ENCODE data around the gene ABL1.

ABL1 gene

GRCh38 chr9:130854092-130854491, 19.0 kb downstream of the ABL1 start:
- DNase-seq: no peak

GRCh38 chr9:130854835-130855234, 19.8 kb downstream of the ABL1 start:
- no peak for DNase-seq

GRCh38 chr9:130856474-130856873, 21.4 kb downstream of the ABL1 start:
- no peak for DNase-seq

- no peak for DNase-seq
Measured at GRCh38 chr9:130857864-130858738, 23.0 kb downstream of the ABL1 start.

- no peak for DNase-seq
Measured at GRCh38 chr9:130858739-130859705, 24.0 kb downstream of the ABL1 start.

GRCh38 chr9:130860458-130861316, 25.6 kb downstream of the ABL1 start:
- no peak for DNase-seq

- DNase-seq: no peak
Measured at GRCh38 chr9:130861372-130862180, 26.5 kb downstream of the ABL1 start.

- no peak for DNase-seq
Measured at GRCh38 chr9:130862217-130862616, 27.2 kb downstream of the ABL1 start.

- DNase-seq: no peak
Measured at GRCh38 chr9:130862747-130863146, 27.7 kb downstream of the ABL1 start.

GRCh38 chr9:130864541-130864940, 29.5 kb downstream of the ABL1 start:
- DNase-seq: no peak

- no peak for DNase-seq
Measured at GRCh38 chr9:130865921-130866320, 30.9 kb downstream of the ABL1 start.

- DNase-seq: peak; percentile 59
Measured at GRCh38 chr9:130866474-130866965, 31.5 kb downstream of the ABL1 start.

GRCh38 chr9:130867556-130867955, 32.5 kb downstream of the ABL1 start:
- no peak for DNase-seq

- no peak for DNase-seq
Measured at GRCh38 chr9:130868230-130868629, 33.2 kb downstream of the ABL1 start.

- DNase-seq: no peak
Measured at GRCh38 chr9:130869250-130869649, 34.2 kb downstream of the ABL1 start.

- no peak for DNase-seq
Measured at GRCh38 chr9:130870491-130871381, 35.7 kb downstream of the ABL1 start.

- no peak for DNase-seq
Measured at GRCh38 chr9:130871395-130872062, 36.5 kb downstream of the ABL1 start.

- DNase-seq: no peak
Measured at GRCh38 chr9:130872093-130872492, 37.0 kb downstream of the ABL1 start.

- DNase-seq: no peak
Measured at GRCh38 chr9:130872508-130872907, 37.5 kb downstream of the ABL1 start.
